ENCODE data around the gene ADCY6. TPM values are rescaled to one million over a fixed set of nuclear protein-coding genes. Genes with fewer than 3 reads are reported as not detected.

Gene ADCY6
- total and polyA plus RNA-seq, 2 of the 4 experiments (the other 2 are of a cell fraction) = 18.5 to 34.4 TPM

DNA sequence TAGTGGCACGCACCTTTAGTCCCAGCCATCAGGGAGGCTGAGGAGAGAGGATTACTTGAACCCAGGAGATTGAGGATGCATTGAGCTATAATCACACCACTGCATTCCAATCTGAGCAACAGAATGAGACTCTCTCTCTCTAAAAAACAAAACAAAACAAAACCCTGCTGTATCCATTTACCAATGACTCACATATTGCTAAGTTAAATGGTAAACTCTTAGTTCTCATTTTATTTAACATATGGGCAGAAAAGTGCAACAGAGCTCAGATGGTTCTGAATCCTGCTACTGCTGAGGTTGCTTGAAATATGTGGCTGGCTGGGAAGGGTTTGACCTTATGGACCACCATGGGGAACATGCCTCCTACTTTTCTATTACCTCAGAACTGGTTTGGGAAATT is 38.7 kb downstream of the ADCY6 start:
- dilution Hi-C loops (cut with HindIII; ENCODE audit: low sequenced_read_pairs, unreplicated experiment) (no loop called here), in situ Hi-C loops (cut with MboI; ENCODE audit: low sequenced_read_pairs) (loop anchor here (5.0 kb wide), 1 partner anchor 47 kb away; no protein-coding TSS in a partner anchor), intact Hi-C loops (cut with micrococcal nuclease) (no loop called here)
- no peaks in the 10 kb centered on the region for H3K79me1 ChIP-seq (ENCODE audit: low read depth in 1 of 2, low read length in 2 of 2)
- H2AFZ ChIP-seq (replicated peaks; ENCODE audit: low read length, poor library complexity) = peak overlapping the region; percentile 2
- ATAC-seq (ENCODE audit: low read depth) = peak; percentile 77
- no peak overlapping the region; the same call in 1 of the 2 replicates for H3K18ac ChIP-seq (ENCODE audit: low read depth, low read length)
- no peak overlapping the region; the same call in 1 of the 2 replicates for H2AK5ac ChIP-seq (ENCODE audit: low read depth, low read length)
- H3K56ac ChIP-seq (ENCODE audit: extremely low read depth, insufficient read depth, low read length) = no peak overlapping the region
- H3K36me3 ChIP-seq (ENCODE audit: control insufficient read depth, insufficient read depth, low read length) = no peaks in the 10 kb centered on the region
- H3K14ac ChIP-seq (replicated peaks; ENCODE audit: low read depth, low read length) = peak overlapping the region; percentile 23; the same call in 1 of the 2 replicates
- H3K4me1 ChIP-seq (ENCODE audit: control insufficient read depth, insufficient read depth, low read length) = peaks cover 2% of the 10 kb centered on the region
- peak; percentile 73 for DNase-seq
- H3K27me3 ChIP-seq (ENCODE audit: control insufficient read depth, insufficient read depth, low read length) = peaks cover 4% of the 10 kb centered on the region
- peak overlapping the region; percentile 27 for H2BK5ac ChIP-seq (ENCODE audit: low read depth, low read length, poor library complexity, severe bottlenecking)
- H3K9ac ChIP-seq (ENCODE audit: low read depth, low read length) = no peak overlapping the region
- H2BK20ac ChIP-seq (ENCODE audit: low read depth, low read length) = no peak overlapping the region
- 0 out of 2 replicates have a peak, but pooled peaks cover 4% of the 10 kb centered on the region for H3K9me1 ChIP-seq (ENCODE audit: insufficient read depth, low read length)
- H2AK9ac ChIP-seq (replicated peaks; ENCODE audit: low read depth, low read length, poor library complexity) = no peak overlapping the region
- TF ChIP-seq RCOR1 (IDR thresholded peaks at IDR 0.05; ENCODE audit: insufficient replicate concordance, low read length) (peak; percentile 29), FOS (IDR thresholded peaks at IDR 0.05; ENCODE audit: low read depth, low read length) (peak; percentile 20; the same call in 1 of the 2 replicates), CEBPB (IDR thresholded peaks at IDR 0.05; ENCODE audit: low read depth, low read length) (no peak)
- H4K5ac ChIP-seq (ENCODE audit: low read depth, low read length) = no peak overlapping the region
- no peak overlapping the region for H4K91ac ChIP-seq (ENCODE audit: insufficient read depth, low read depth, low read length)
- ChIA-PET CTCF (interaction anchor here (0.7 to 1.0 kb wide), 2 partner anchors 39 to 64 kb away, joined by 3 read pairs; partner anchors contain the start of gene ADCY6), POLR2A (ENCODE audit: unreplicated experiment) (interaction anchor here (1.0 kb wide), 1 partner anchor 61 kb away, joined by 3 read pairs; no protein-coding TSS in a partner anchor)
- no peak overlapping the region for H2BK15ac ChIP-seq (ENCODE audit: low read depth, low read length)
- no TSS peak for BruUV-seq (replicated peaks)
- WGBS, 2 experiments (ENCODE audit: extremely low coverage in 2 of 2, insufficient read length in 1 of 2) = no CpG with 5 or more reads among the region's 1 CpG
- no peaks in the 10 kb centered on the region for H3K9me3 ChIP-seq (ENCODE audit: control insufficient read depth, insufficient read depth, low read length)
- peak overlapping the region; percentile 1; the same call in 1 of the 2 replicates for H3K23ac ChIP-seq (ENCODE audit: low read depth, low read length)
- H4K20me1 ChIP-seq (ENCODE audit: insufficient read depth, low read length) = no peaks in the 10 kb centered on the region
- no peak overlapping the region; the same call in 1 of the 2 replicates for H3K27ac ChIP-seq (ENCODE audit: insufficient read depth, low read length)
- H3K4ac ChIP-seq (ENCODE audit: low read depth, low read length) = 0 out of 2 replicates have a peak overlapping the region, but pooled peaks have one; percentile 13
- H2BK120ac ChIP-seq (ENCODE audit: low read depth, low read length) = no peak overlapping the region
- no peak overlapping the region for H3K4me3 ChIP-seq (ENCODE audit: insufficient read depth, low read depth, low read length)
- H3K4me2 ChIP-seq (ENCODE audit: low read depth, low read length) = peak overlapping the region; percentile 39; the same call in 1 of the 2 replicates
- H4K8ac ChIP-seq (ENCODE audit: low read depth in 2 of 2, low read length in 2 of 2) = peak overlapping the region in 1 of 2 experiments; percentile 1; a peak in 1 of 4 replicates

All from IMR-90 (cell line).